Mucosa of stomach (tissue), 1 donor: Measurements from ENCODE around the gene TSPAN1.
"Not testable (repeated sequence)": the region's sequence is repeated elsewhere in the genome, so short reads cannot be mapped to it uniquely, and the experiment has no call there.

Experiments
- H3K27me3 ChIP-seq: one replicate; pipeline ENCODE4 v1.7.0; 2013; ENCODE audit warnings: mild to moderate bottlenecking, low read length; ENCODE audit not compliant: control insufficient read depth, insufficient read depth
- H3K36me3 ChIP-seq: one replicate; pipeline ENCODE4 v1.7.0; 2013; ENCODE audit warnings: low read length; ENCODE audit not compliant: control insufficient read depth, insufficient read depth
- H3K4me1 ChIP-seq: one replicate; pipeline ENCODE4 v1.7.0; 2013; ENCODE audit warnings: mild to moderate bottlenecking, low read length; ENCODE audit not compliant: control insufficient read depth, insufficient read depth
- H3K4me3 ChIP-seq: one replicate; pipeline ENCODE4 v1.7.0; 2013; ENCODE audit warnings: low read length
- H3K9ac ChIP-seq: one replicate; pipeline ENCODE4 v1.7.0; 2013; ENCODE audit warnings: mild to moderate bottlenecking, low read length, moderate library complexity
- H3K9me3 ChIP-seq: one replicate; pipeline ENCODE4 v1.7.0; 2013; ENCODE audit warnings: mild to moderate bottlenecking, low read length, moderate library complexity; ENCODE audit not compliant: control insufficient read depth
- donor health status: Pancreatic carcinoma.

Gene TSPAN1

GRCh38 chr1:46210561-46210960, 35.7 kb downstream of the TSPAN1 start:
- peaks cover 5% of the 10 kb centered on the region for H3K4me1 ChIP-seq
- no peaks in the 10 kb centered on the region for H3K36me3 ChIP-seq
- H3K4me3 ChIP-seq = no peak overlapping the region
- no peaks in the 10 kb centered on the region for H3K9me3 ChIP-seq
- H3K9ac ChIP-seq = no peak overlapping the region
- H3K27me3 ChIP-seq = no peaks in the 10 kb centered on the region

- H3K4me3 ChIP-seq = no peak overlapping the region
- H3K27me3 ChIP-seq = no peaks in the 10 kb centered on the region
- no peaks in the 10 kb centered on the region for H3K9me3 ChIP-seq
- H3K9ac ChIP-seq = no peak overlapping the region
- H3K4me1 ChIP-seq = no peaks in the 10 kb centered on the region
- no peaks in the 10 kb centered on the region for H3K36me3 ChIP-seq
Measured at GRCh38 chr1:46211051-46211450, 36.2 kb downstream of the TSPAN1 start.

DNA sequence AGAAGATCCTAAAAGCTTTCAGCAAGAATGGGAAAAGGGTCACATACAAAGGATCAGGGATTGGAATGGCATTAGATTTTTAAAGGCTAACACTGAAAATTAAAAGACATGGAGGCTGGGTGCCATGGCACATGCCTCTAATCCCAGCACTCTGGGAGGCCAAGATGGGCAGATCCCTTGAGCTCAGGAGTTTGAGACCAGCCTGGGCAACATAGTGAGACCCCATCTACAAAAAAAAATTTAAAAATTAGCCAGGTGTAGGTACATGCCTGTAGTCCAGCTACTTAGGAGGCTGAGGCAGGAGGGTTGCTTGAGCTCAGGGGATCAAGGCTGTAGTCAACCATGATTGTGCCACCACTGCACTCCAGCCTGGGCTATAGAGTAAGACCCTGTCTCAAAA, 40.6 kb downstream of the TSPAN1 start:
- Histone ChIP-seq H3K36me3 (no peaks in the 10 kb centered on the region), H3K9me3 (no peaks in the 10 kb centered on the region), H3K27me3 (no peaks in the 10 kb centered on the region), H3K9ac (no peak overlapping the region), H3K4me3 (no peak overlapping the region), H3K4me1 (no peaks in the 10 kb centered on the region)

- no peak overlapping the region for H3K9ac ChIP-seq
- H3K9me3 ChIP-seq = no peaks in the 10 kb centered on the region
- H3K27me3 ChIP-seq = no peaks in the 10 kb centered on the region
- H3K4me3 ChIP-seq = no peak overlapping the region
- H3K36me3 ChIP-seq = no peaks in the 10 kb centered on the region
- H3K4me1 ChIP-seq = no peaks in the 10 kb centered on the region
Measured at GRCh38 chr1:46218443-46218842, 43.6 kb downstream of the TSPAN1 start.

- H3K27me3 ChIP-seq = no peaks in the 10 kb centered on the region
- H3K9ac ChIP-seq = no peak overlapping the region
- H3K36me3 ChIP-seq = no peaks in the 10 kb centered on the region
- no peak overlapping the region for H3K4me3 ChIP-seq
- H3K9me3 ChIP-seq = no peaks in the 10 kb centered on the region
- H3K4me1 ChIP-seq = peaks cover 3% of the 10 kb centered on the region
Measured at GRCh38 chr1:46219551-46220520, 44.9 kb downstream of the TSPAN1 start.

DNA sequence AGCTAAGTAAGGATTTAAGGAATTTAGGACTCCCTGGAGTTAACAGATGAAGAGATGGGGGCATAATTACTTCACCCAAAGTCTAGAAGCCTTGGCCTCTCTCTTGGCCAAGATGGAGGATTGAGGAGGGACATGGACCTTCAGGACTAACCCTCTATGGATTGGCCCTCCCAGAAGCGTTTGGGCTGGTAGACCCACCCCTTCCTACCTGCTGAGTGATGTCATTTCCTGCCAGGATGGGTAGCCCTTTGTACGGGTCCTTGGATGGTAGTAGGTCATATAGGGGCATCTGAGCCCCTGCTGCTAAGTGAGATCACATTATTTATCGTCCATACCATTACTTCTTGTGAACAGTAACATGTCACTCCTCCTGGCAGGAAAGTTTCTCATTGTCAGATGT, 45.9 kb downstream of the TSPAN1 start:
- Histone ChIP-seq H3K9me3 (no peaks in the 10 kb centered on the region), H3K9ac (no peak overlapping the region), H3K4me3 (no peak overlapping the region), H3K36me3 (no peaks in the 10 kb centered on the region), H3K27me3 (no peaks in the 10 kb centered on the region), H3K4me1 (peaks cover 3% of the 10 kb centered on the region)

- H3K9me3 ChIP-seq = no peaks in the 10 kb centered on the region
- no peak overlapping the region for H3K9ac ChIP-seq
- H3K4me3 ChIP-seq = no peak overlapping the region
- no peaks in the 10 kb centered on the region for H3K27me3 ChIP-seq
- peaks cover 3% of the 10 kb centered on the region for H3K4me1 ChIP-seq
- H3K36me3 ChIP-seq = no peaks in the 10 kb centered on the region
Measured at GRCh38 chr1:46221749-46222148, 46.9 kb downstream of the TSPAN1 start.

DNA sequence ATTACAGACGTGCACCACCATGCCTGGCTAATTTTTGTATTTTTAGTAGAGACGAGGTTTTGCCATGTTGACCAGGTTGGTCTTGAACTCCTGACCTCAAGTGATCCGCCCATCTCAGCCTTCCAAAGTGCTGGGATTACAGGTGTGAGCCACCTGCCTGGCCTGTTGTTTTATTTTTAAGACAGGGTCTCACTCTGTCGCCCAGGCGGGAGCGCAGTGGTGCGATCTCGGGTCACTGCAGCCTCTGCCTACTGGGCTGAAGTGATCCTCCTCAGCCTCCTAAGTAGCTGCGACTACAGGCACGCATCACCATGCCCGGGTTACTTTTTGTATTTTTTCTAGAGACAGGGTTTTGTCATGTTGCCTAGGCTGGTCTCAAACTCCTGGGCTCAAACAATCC, 48.2 kb downstream of the TSPAN1 start:
- not testable (repeated sequence) for H3K9ac ChIP-seq, H3K9me3 ChIP-seq, H3K36me3 ChIP-seq, H3K4me1 ChIP-seq, H3K27me3 ChIP-seq, H3K4me3 ChIP-seq

GRCh38 chr1:46223472-46223943, 48.6 kb downstream of the TSPAN1 start:
- Histone ChIP-seq H3K36me3 (no peaks in the 10 kb centered on the region), H3K4me1 (peaks cover 3% of the 10 kb centered on the region), H3K9ac (no peak overlapping the region), H3K9me3 (no peaks in the 10 kb centered on the region), H3K27me3 (no peaks in the 10 kb centered on the region), H3K4me3 (no peak overlapping the region)

DNA sequence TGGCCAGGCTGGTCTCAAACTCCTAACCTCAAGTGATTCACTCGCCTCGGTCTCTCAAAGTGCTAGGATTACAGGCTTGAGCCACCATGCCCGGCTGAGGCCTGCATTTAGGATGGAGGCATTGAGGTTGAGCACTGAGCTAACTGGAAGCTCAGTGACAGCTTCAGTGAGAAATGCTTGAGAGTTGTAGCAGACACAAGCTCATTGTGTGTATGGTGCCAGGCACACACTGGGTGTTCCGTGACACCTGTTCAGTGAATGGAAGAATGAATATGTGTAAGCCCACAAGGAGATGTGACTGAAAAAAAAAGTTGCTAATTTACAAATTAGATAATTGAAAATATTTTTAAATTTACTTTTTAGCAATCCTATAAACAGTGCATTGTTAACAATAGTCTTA, 50.1 kb downstream of the TSPAN1 start:
- H3K9me3 ChIP-seq = no peaks in the 10 kb centered on the region
- H3K4me1 ChIP-seq = peaks cover 3% of the 10 kb centered on the region
- no peak overlapping the region for H3K9ac ChIP-seq
- H3K4me3 ChIP-seq = no peak overlapping the region
- H3K36me3 ChIP-seq = no peaks in the 10 kb centered on the region
- H3K27me3 ChIP-seq = no peaks in the 10 kb centered on the region

DNA sequence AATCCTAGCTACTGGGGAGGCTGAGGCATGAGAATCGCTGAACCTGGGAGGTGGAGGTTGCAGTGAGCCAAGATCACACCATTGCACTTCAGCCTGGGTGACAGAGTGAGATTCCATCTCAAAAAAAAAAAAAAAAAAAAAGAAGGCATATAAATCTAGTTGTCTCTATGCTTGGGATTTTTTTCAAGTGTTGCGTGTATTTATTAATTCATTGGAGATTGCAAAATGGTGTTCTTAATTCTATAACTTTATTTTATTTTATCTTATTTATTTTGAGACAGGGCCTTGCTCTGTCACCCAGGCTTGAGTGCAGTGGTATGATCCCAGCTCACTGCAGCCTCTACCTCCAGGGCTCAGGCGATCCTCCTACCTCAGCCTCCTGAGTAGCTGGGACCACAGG, 56.3 kb downstream of the TSPAN1 start:
- not testable (repeated sequence) for H3K9me3 ChIP-seq, H3K9ac ChIP-seq, H3K4me3 ChIP-seq, H3K36me3 ChIP-seq, H3K27me3 ChIP-seq, H3K4me1 ChIP-seq
